ENCODE data around the gene KRT33B. TPM values are rescaled to one million over a fixed set of nuclear protein-coding genes. Genes with fewer than 3 reads are reported as not detected.

The KRT33B gene
- total RNA-seq (not detected), total RNA-seq (0 reads per million in 2 donors)

DNA sequence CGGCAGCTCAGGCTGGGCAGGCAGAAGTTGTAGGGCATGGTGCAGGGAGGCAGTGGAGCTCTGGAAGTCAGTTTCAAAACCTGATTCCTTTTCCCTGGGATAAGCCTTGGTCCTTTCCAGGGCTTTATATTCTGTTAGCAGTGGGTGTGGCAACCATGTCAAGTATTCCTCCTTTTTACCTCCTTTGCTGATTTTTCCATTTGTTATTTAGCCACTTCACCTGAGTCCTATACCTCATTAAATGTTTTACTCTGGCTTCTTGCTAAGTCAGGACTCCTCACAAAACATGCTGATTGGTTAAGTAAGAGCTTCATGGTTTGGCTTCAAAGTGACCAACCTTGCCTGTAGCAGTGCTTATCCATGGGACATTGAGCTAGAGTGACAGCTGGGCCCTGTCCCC, at the start of gene KRT33B:
Gene KRT33B (minus strand): TSS at position 101 of the 400 bp plus-strand sequence. CDS start 63 bp downstream, at position 38.
- no peaks in the 10 kb centered on the region for H3K36me3 Mint-ChIP-seq (ENCODE audit: low read depth)
- DNase-seq: no peak
- no peak for ATAC-seq
- H3K4me1 Mint-ChIP-seq: peaks cover 4% of the 10 kb centered on the region
- no peaks in the 10 kb centered on the region for H3K9me3 ChIP-seq (ENCODE audit: control insufficient read depth, low read length, poor library complexity, severe bottlenecking)
- peaks cover 5% of the 10 kb centered on the region for H3K27me3 Mint-ChIP-seq
- peak within 1 kb of the TSS; percentile 4 for H3K27ac Mint-ChIP-seq
- no peak within 1 kb of the TSS for H3K4me3 Mint-ChIP-seq

DNA sequence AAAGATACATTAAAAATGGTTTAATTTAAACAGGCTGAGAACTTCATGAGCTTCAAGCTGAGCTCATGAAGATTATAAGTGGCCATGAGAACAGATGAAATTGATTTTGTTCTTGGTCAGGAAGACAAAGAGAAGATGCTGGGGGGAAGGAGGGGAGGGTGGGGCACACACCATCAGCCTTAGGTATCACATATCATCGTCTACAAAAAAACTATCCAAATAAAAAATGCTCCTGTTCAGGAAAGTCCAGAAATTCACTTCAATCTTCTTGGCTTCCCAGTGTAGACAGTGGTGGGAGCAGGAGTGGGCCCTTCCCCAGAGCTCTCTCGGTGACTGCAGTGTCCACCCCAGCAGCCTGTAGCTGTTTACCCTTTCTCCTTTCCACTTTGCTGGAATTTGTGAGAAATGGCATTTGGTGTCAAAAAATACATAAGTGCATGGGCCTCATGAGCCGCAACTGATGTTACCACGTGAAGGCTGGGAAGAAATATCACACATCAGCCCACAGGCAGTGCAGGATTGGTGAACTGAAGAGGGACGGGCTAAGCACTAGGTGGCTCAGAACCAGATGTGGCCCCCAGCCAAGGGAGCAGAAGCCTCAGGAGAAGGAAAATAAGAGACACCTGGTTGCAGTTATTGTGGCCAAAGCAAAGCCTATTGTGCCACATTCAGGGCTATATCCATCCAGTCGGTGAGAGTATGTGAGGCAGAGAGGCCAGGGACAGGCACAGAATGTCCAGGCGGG, 48.7 kb upstream of the KRT33B start:
- Mint-ChIP-seq H3K27me3 (peaks cover 12% of the 10 kb centered on the region), H3K4me1 (peaks cover 16% of the 10 kb centered on the region), H3K4me3 (no peak overlapping the region), H3K36me3 (ENCODE audit: low read depth) (peaks cover 9% of the 10 kb centered on the region), H3K27ac (no peak overlapping the region)
- H3K9me3 ChIP-seq (ENCODE audit: control insufficient read depth, low read length, poor library complexity, severe bottlenecking): no peaks in the 10 kb centered on the region
- no peak for DNase-seq
- ATAC-seq: no peak

DNA sequence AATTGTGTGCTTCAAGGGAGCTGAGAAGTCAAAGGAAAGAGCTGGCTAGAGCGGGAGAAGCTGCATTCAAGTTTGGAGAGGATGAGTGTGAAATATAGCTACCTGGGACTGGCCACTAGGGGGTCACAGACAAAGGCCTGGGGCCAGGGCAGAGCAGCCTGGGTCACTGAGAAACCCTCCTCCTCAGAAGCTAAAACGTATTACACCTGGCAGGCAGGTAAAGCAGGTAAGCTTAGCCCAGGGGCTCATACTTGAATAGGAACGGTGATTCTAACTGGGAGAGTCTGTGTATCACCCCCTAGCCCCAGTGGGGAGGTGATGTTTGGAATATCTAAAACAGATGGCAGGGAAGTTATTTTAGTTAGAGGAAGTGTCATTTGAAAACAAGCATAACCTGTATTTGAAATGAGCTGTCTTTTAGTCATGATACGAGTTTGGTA, 48.0 kb upstream of the KRT33B start:
- Mint-ChIP-seq H3K27me3 (peaks cover 12% of the 10 kb centered on the region), H3K4me3 (no peak overlapping the region)
- H3K9me3 ChIP-seq (ENCODE audit: control insufficient read depth, low read length, poor library complexity, severe bottlenecking): no peaks in the 10 kb centered on the region

DNA sequence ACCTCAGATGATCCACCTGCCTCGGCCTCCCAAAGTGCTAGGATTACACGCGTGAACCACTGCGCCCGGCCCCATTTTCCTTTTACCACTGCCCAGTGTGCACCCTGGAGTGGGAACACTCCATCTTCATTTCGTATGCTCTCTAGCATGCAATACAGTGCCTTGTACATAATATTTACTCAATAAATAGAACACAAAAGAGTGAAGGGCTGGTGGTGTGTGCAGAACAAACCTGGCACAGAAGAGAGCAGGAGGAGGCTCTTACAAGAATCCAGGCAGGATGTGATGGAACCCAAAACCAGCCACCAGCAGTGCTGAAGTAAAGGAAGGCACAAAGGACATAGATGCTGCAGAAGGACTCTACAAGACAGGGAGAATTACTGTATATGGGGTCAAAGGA, 47.5 kb upstream of the KRT33B start:
- Mint-ChIP-seq H3K4me1 (peaks cover 16% of the 10 kb centered on the region), H3K4me3 (no peak overlapping the region), H3K36me3 (ENCODE audit: low read depth) (peaks cover 9% of the 10 kb centered on the region), H3K27me3 (peaks cover 12% of the 10 kb centered on the region), H3K27ac (peak overlapping the region; percentile 65)
- no peak for ATAC-seq
- no peaks in the 10 kb centered on the region for H3K9me3 ChIP-seq (ENCODE audit: control insufficient read depth, low read length, poor library complexity, severe bottlenecking)
- no peak for DNase-seq

More for the DNA sequence above, 48.0 kb upstream of the KRT33B start:
- DNase-seq (no peak), ATAC-seq (no peak)
- H3K27ac Mint-ChIP-seq: peak overlapping the region; percentile 65
- peaks cover 16% of the 10 kb centered on the region for H3K4me1 Mint-ChIP-seq
- peaks cover 9% of the 10 kb centered on the region for H3K36me3 Mint-ChIP-seq (ENCODE audit: low read depth)

DNA sequence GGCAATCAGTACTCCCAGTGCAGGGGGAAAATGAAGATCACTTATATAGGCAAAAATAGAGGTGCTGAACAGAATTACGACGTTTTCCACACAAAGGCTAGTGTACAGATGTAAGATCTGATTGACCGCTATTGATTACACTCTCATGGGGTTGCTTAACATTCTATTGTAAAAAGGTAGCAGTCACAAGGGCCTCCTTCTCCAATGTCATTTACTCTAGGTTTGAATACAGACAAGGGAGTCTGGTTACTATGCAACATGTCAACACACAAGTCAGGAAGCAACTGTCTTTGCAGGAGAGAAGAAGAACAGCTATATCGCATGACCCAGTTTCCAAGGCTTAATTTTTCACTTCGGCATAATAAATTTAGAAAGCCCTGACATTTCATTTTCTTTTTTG, 46.9 kb upstream of the KRT33B start:
- Mint-ChIP-seq H3K27me3 (peaks cover 12% of the 10 kb centered on the region), H3K36me3 (ENCODE audit: low read depth) (peaks cover 9% of the 10 kb centered on the region), H3K4me1 (peaks cover 16% of the 10 kb centered on the region), H3K27ac (peak overlapping the region; percentile 65), H3K4me3 (no peak overlapping the region)
- ATAC-seq (peak; percentile 37), DNase-seq (no peak)
- H3K9me3 ChIP-seq (ENCODE audit: control insufficient read depth, low read length, poor library complexity, severe bottlenecking): no peaks in the 10 kb centered on the region

DNA sequence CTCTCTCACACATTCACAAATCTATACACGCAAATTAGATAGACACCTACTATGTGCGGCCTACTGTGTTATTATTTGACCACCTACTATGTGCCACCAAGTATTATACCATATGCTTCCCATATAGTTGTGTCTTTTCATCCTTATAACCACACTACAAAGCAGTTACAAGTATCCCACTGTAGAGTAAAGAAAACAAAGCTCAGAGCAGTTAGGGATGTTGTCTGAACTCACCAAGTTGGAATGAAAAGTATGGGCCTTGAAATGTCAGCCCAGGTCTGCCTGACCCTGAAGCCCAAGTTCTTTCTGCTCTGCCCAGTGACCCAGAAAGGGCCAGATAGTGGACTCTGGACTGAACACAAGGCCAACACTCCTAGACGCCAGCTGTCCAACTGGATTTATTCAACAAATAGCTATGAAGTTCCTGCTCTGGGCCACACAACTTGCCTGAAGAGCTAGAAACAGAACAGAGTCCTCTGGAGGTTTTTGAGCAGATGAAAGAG, 46.3 kb upstream of the KRT33B start:
- H3K9me3 ChIP-seq (ENCODE audit: control insufficient read depth, low read length, poor library complexity, severe bottlenecking): no peaks in the 10 kb centered on the region
- H3K27me3 Mint-ChIP-seq: peaks cover 12% of the 10 kb centered on the region
- H3K4me1 Mint-ChIP-seq: peaks cover 14% of the 10 kb centered on the region
- H3K36me3 Mint-ChIP-seq (ENCODE audit: low read depth): peaks cover 9% of the 10 kb centered on the region
- ATAC-seq: no peak
- H3K4me3 Mint-ChIP-seq: no peak overlapping the region
- H3K27ac Mint-ChIP-seq: peak overlapping the region; percentile 65
- no peak for DNase-seq

DNA sequence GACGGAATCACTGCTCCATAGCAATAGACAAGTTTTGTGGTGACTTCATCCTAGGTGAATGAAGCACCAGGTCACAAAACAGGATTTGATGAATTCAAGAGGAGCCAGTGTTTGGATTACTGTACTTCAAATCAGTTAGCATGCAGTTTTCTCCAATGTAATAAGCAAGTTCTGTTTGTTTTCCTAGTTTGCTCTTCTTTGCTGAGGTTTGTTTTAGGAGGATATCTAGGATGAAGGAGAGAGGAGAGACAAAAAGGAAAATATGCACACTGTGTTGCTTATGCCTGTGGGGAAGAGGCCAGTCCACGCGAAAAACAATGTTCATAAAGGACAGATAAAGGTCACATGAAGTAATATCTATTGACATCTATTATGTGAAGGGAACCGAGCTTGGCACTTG, 45.8 kb upstream of the KRT33B start:
- Mint-ChIP-seq H3K36me3 (ENCODE audit: low read depth) (peaks cover 9% of the 10 kb centered on the region), H3K27me3 (peaks cover 10% of the 10 kb centered on the region), H3K27ac (no peak overlapping the region), H3K4me3 (no peak overlapping the region), H3K4me1 (peaks cover 14% of the 10 kb centered on the region)
- ATAC-seq (no peak), DNase-seq (no peak)
- no peaks in the 10 kb centered on the region for H3K9me3 ChIP-seq (ENCODE audit: control insufficient read depth, low read length, poor library complexity, severe bottlenecking)

DNA sequence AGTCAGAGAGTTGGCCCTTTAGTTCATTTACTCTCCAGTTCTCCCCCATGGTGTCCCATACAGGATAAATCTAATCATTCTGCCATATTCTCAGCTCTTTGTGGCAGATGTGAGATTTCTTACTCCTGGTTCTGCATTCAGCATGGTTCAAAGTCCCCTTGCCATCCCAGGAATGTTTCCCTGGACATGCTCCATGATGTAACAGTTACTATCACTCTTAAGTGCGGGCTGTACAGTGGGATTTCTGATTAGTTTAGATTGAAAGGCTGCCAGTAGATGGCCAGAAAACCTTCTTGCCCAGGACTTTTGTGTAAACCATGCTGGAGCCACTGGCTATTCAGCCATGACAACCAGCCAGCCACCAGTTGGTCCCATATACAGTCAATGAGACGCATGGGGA, 44.4 kb upstream of the KRT33B start:
- Mint-ChIP-seq H3K4me3 (no peak overlapping the region), H3K36me3 (ENCODE audit: low read depth) (peaks cover 11% of the 10 kb centered on the region), H3K27ac (peak overlapping the region; percentile 3), H3K27me3 (no peaks in the 10 kb centered on the region), H3K4me1 (peaks cover 22% of the 10 kb centered on the region)
- ATAC-seq: no peak
- DNase-seq: no peak
- H3K9me3 ChIP-seq (ENCODE audit: control insufficient read depth, low read length, poor library complexity, severe bottlenecking): no peaks in the 10 kb centered on the region

DNA sequence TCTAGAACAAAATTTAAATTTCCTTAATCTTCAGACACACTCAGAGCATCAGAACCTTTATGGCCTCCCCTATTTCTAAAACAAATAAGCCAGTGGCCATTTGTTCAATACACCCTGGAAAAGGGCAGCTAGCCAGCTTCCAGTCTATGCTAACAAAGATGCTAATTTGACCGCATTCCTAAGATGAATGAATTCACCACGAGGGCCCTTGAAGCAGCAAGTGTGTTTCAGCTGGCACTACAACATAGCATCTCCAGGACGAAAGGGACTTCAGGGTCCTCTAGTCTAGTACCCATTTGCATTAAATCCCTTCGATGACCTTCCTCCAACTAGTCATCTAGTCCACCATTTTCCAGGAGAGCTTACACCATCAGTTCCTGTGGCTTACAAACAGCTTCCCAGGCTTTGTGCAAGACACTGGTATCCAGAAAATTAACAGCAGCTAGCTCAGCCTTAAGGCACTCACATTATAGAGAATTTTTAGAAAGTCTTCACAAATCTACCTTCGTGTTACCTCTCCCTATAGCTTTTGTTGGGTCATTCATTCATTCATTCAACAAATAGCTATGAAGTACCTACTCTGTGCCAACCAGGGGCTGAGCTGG, 43.8 kb upstream of the KRT33B start:
- H3K27ac Mint-ChIP-seq: peak overlapping the region; percentile 3
- no peaks in the 10 kb centered on the region for H3K9me3 ChIP-seq (ENCODE audit: control insufficient read depth, low read length, poor library complexity, severe bottlenecking)
- no peak overlapping the region for H3K4me3 Mint-ChIP-seq
- H3K4me1 Mint-ChIP-seq: peaks cover 25% of the 10 kb centered on the region
- DNase-seq (no peak), ATAC-seq (no peak)
- H3K36me3 Mint-ChIP-seq (ENCODE audit: low read depth): peaks cover 11% of the 10 kb centered on the region
- H3K27me3 Mint-ChIP-seq: no peaks in the 10 kb centered on the region

DNA sequence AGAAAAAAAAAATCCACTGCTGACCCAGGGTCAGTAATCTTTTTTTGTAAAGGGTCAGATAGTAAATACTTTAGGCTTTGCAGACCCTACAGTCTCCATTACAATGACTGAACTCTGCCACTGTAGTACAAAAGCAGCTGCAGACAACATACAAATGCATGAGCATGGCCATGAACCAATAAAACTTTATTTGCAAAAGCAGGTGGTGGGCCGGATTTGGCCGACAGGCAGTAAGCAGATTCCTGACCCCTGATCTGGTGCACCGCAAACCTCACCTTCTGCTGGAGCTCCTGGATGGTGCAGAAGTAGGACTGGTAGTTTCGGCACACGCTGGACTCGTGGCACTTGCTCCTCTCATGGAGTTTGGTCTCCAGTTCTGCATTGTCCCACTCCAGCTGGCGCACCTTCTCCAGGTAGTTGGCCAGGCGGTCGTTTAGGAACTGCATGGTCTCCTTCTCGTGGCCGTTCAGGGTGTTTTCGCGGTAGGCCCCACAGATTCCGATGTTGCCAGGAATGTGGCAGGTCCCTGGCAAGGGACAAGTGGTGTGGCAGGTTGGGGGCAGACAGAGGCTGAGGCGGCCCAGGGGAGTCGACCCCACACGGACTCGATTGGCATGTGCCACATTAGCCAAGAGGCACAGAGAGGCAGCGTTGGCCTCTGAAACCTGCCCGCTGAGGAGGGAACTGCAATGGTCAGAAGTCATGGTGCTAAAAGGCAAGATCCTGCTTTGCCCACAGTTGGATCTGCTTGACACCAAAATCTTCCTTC, 41.6 kb upstream of the KRT33B start:
- H3K9me3 ChIP-seq (ENCODE audit: control insufficient read depth, low read length, poor library complexity, severe bottlenecking): no peaks in the 10 kb centered on the region
- Mint-ChIP-seq H3K27ac (no peak overlapping the region), H3K27me3 (no peaks in the 10 kb centered on the region), H3K36me3 (ENCODE audit: low read depth) (peaks cover 6% of the 10 kb centered on the region), H3K4me3 (no peak overlapping the region), H3K4me1 (peaks cover 15% of the 10 kb centered on the region)
- no peak for DNase-seq
- ATAC-seq: no peak

DNA sequence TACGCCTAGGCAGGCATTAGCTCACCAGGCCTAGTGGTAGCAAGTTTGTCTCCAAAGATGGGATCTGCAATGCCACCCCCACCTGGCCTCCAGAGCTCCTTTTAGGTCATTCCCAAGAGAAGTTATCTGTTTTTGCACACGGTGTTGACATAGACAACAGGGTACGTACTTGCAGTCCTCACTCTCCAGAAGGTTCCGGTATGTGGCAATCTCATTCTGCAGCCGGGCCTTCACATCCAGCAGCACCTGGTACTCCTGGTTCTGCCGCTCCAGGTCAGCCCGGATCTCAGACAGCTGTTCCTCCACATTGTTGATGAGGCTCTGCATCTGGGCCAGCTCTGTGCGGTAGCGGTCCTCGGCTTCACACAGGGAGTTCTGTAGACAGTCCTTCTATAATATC, 37.6 kb upstream of the KRT33B start:
- Mint-ChIP-seq H3K27me3 (no peaks in the 10 kb centered on the region), H3K36me3 (ENCODE audit: low read depth) (peaks cover 2% of the 10 kb centered on the region), H3K27ac (no peak overlapping the region), H3K4me3 (no peak overlapping the region), H3K4me1 (peaks cover 41% of the 10 kb centered on the region)
- DNase-seq (no peak), ATAC-seq (no peak)
- no peaks in the 10 kb centered on the region for H3K9me3 ChIP-seq (ENCODE audit: control insufficient read depth, low read length, poor library complexity, severe bottlenecking)

DNA sequence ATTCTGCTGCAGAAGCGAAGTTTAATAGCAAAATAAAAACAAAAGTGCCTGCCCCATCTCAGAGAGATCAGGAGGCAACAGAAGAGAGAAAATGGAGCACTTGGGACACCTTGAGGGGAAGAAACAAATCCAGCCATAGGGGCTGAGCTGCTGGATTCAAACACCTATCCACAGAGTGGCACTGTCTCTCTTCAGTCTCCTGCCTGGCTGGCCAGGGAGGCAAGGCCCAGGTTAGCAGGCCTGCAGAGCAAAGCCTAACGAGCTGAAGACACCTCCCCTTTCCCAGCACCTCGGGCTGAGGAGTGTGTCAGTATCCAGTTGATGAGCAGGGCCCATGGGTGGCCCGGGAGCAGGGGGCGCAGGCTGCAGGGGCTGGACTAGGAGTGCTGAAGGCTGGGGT, 36.6 kb upstream of the KRT33B start:
- ATAC-seq: no peak
- H3K9me3 ChIP-seq (ENCODE audit: control insufficient read depth, low read length, poor library complexity, severe bottlenecking): no peaks in the 10 kb centered on the region
- peaks cover 41% of the 10 kb centered on the region for H3K4me1 Mint-ChIP-seq
- DNase-seq: no peak
- no peak overlapping the region for H3K27ac Mint-ChIP-seq
- peaks cover 2% of the 10 kb centered on the region for H3K36me3 Mint-ChIP-seq (ENCODE audit: low read depth)
- no peak overlapping the region for H3K4me3 Mint-ChIP-seq
- H3K27me3 Mint-ChIP-seq: no peaks in the 10 kb centered on the region

DNA sequence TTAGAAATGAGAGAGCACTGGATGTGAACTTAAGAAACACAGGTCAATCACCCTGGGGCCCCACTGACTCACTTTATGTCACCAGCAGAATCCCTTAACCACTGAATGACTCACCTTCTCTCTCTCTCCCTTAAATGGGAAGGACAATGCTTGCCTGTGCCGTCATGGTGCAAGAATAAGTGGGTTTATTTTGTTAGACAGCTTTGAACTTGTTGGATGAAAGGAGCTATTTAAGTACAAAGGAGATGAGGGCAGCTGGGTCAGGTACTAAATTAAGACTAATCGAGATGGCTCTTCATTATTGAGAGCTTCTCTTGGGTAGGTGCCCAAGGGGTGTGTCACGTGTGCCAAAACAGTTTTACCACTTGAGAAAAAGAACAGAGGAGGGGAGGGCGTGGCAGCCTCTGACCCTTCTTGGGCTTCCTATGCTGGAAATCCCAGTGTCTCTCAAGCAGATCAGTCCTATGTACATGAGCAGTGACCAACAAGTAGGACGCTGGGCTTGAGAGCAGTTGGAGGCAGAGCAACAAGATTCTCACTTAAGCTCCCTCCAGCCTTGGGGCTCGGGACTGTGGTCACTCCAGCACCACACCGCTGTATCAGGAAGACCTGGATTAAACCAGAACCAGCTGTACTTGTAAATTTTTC, 34.5 kb upstream of the KRT33B start:
- ATAC-seq (peak; percentile 79), DNase-seq (no peak)
- Mint-ChIP-seq H3K27ac (peak overlapping the region; percentile 46), H3K4me3 (peak overlapping the region; percentile 43), H3K36me3 (ENCODE audit: low read depth) (no peaks in the 10 kb centered on the region), H3K4me1 (peaks cover 39% of the 10 kb centered on the region), H3K27me3 (no peaks in the 10 kb centered on the region)
- H3K9me3 ChIP-seq (ENCODE audit: control insufficient read depth, low read length, poor library complexity, severe bottlenecking): no peaks in the 10 kb centered on the region
